Measurements from ENCODE around the gene PURB. TPM values are rescaled to one million over a fixed set of nuclear protein-coding genes. Genes with fewer than 3 reads are reported as not detected.
"Not testable (repeated sequence)": the region's sequence is repeated elsewhere in the genome, so short reads cannot be mapped to it uniquely, and the experiment has no call there.

The PURB gene
- total RNA-seq, 2 experiments from 2014 or later: 12.9 to 13.1 TPM

GRCh38 chr7:44847920-44848634, 37.3 kb downstream of the PURB start, which contains the start of gene H2AZ2:
Gene H2AZ2 (minus strand): TSS chr7:44848087. CDS start chr7:44847971, 116 bp downstream.
- peaks cover 25% of the 10 kb centered on the region for H3K36me3 Mint-ChIP-seq (ENCODE audit: low read depth)
- intact Hi-C loops (cut with micrococcal nuclease): loop anchor here (1.0 to 5.0 kb wide), 19 partner anchors 37 to 921 kb away; partner anchors contain the start of genes MYO1G, NUDCD3, OGDH and PPIA
- H3K4me3 Mint-ChIP-seq: peak within 1 kb of the TSS; percentile 92
- peaks cover 41% of the 10 kb centered on the region for H3K4me1 Mint-ChIP-seq (ENCODE audit: low read depth)
- no peaks in the 10 kb centered on the region for H3K27me3 Mint-ChIP-seq (ENCODE audit: low read depth)
- CTCF ChIA-PET: interaction anchor here (0.6 to 2.5 kb wide), 8 partner anchors 9 to 287 kb away, joined by 3 to 12 read pairs (median 4); no protein-coding TSS in a partner anchor
- peak; percentile 100 for DNase-seq
- no peaks in the 10 kb centered on the region for H3K9me3 Mint-ChIP-seq
- peak within 1 kb of the TSS; percentile 100 for H3K27ac Mint-ChIP-seq

GRCh38 chr7:44847509-44847919, 37.8 kb downstream of the PURB start:
- H3K4me3 Mint-ChIP-seq: peak overlapping the region; percentile 92
- peaks cover 29% of the 10 kb centered on the region for H3K36me3 Mint-ChIP-seq (ENCODE audit: low read depth)
- H3K27me3 Mint-ChIP-seq (ENCODE audit: low read depth): no peaks in the 10 kb centered on the region
- peak; percentile 92 for DNase-seq
- CTCF ChIA-PET: interaction anchor here (0.7 to 2.9 kb wide), 6 partner anchors 9 to 75 kb away, joined by 3 to 13 read pairs (median 8); no protein-coding TSS in a partner anchor
- peak overlapping the region; percentile 95 for H3K27ac Mint-ChIP-seq
- intact Hi-C loops (cut with micrococcal nuclease): loop anchor here (1.0 to 5.0 kb wide), 6 partner anchors 209 to 920 kb away; partner anchors contain the start of gene UBE2D4
- peaks cover 41% of the 10 kb centered on the region for H3K4me1 Mint-ChIP-seq (ENCODE audit: low read depth)
- no peaks in the 10 kb centered on the region for H3K9me3 Mint-ChIP-seq

GRCh38 chr7:44846816-44847508, 38.4 kb downstream of the PURB start:
- no peaks in the 10 kb centered on the region for H3K27me3 Mint-ChIP-seq (ENCODE audit: low read depth)
- H3K36me3 Mint-ChIP-seq (ENCODE audit: low read depth): peaks cover 35% of the 10 kb centered on the region
- no peaks in the 10 kb centered on the region for H3K9me3 Mint-ChIP-seq
- peaks cover 44% of the 10 kb centered on the region for H3K4me1 Mint-ChIP-seq (ENCODE audit: low read depth)
- peak overlapping the region; percentile 95 for H3K27ac Mint-ChIP-seq
- DNase-seq: no peak
- peak overlapping the region; percentile 92 for H3K4me3 Mint-ChIP-seq
- intact Hi-C loops (cut with micrococcal nuclease): loop anchor here (1.0 to 5.0 kb wide), 6 partner anchors 209 to 920 kb away; partner anchors contain the start of gene UBE2D4
- CTCF ChIA-PET: interaction anchor here (0.6 to 3.7 kb wide), 16 partner anchors 10 to 390 kb away, joined by 3 to 18 read pairs (median 4); partner anchors contain the start of gene TMED4

- not testable (repeated sequence) for H3K27me3 Mint-ChIP-seq (ENCODE audit: low read depth)
These were observed 38.9 kb downstream of the PURB start for GRCh38 chr7:44846390-44846789.

GRCh38 chr7:44845451-44845850, 39.9 kb downstream of the PURB start:
- Mint-ChIP-seq H3K27ac (no peak overlapping the region), H3K36me3 (ENCODE audit: low read depth) (peaks cover 45% of the 10 kb centered on the region), H3K27me3 (ENCODE audit: low read depth) (no peaks in the 10 kb centered on the region), H3K9me3 (no peaks in the 10 kb centered on the region), H3K4me1 (ENCODE audit: low read depth) (peaks cover 51% of the 10 kb centered on the region), H3K4me3 (peak overlapping the region; percentile 36)
- CTCF ChIA-PET: interaction anchor here (0.6 to 3.7 kb wide), 10 partner anchors 9 to 358 kb away, joined by 3 to 18 read pairs (median 4); partner anchors contain the start of gene TMED4
- intact Hi-C loops (cut with micrococcal nuclease): loop anchor here (5.0 kb wide), 3 partner anchors 603 to 918 kb away; partner anchors contain the start of gene UBE2D4
- DNase-seq: no peak

More at GRCh38 chr7:44846390-44846789, 38.9 kb downstream of the PURB start:
- intact Hi-C loops (cut with micrococcal nuclease): loop anchor here (2.0 to 5.0 kb wide), 4 partner anchors 386 to 919 kb away; partner anchors contain the start of gene UBE2D4
- H3K9me3 Mint-ChIP-seq: not testable (repeated sequence)
- Mint-ChIP-seq H3K4me1 (ENCODE audit: low read depth) (peaks cover 48% of the 10 kb centered on the region), H3K36me3 (ENCODE audit: low read depth) (peaks cover 38% of the 10 kb centered on the region), H3K4me3 (peak overlapping the region; percentile 92), H3K27ac (peak overlapping the region; percentile 95)
- peak; percentile 26 for DNase-seq
- CTCF ChIA-PET: interaction anchor here (0.6 to 3.7 kb wide), 14 partner anchors 10 to 390 kb away, joined by 3 to 18 read pairs (median 4); partner anchors contain the start of gene TMED4

- H3K36me3 Mint-ChIP-seq (ENCODE audit: low read depth): peaks cover 42% of the 10 kb centered on the region
- H3K4me1 Mint-ChIP-seq (ENCODE audit: low read depth): peaks cover 39% of the 10 kb centered on the region
- CTCF ChIA-PET: interaction anchor here (0.6 to 3.7 kb wide), 7 partner anchors 8 to 346 kb away, joined by 3 to 18 read pairs (median 4); no protein-coding TSS in a partner anchor
- H3K27ac Mint-ChIP-seq; DNase-seq; H3K9me3 Mint-ChIP-seq; H3K27me3 Mint-ChIP-seq (ENCODE audit: low read depth); intact Hi-C loops (cut with micrococcal nuclease); H3K4me3 Mint-ChIP-seq: not testable (repeated sequence)
These were observed 41.9 kb downstream of the PURB start for GRCh38 chr7:44843440-44843839.

GRCh38 chr7:44842675-44843074, 42.7 kb downstream of the PURB start:
- H3K4me1 Mint-ChIP-seq (ENCODE audit: low read depth): peaks cover 39% of the 10 kb centered on the region
- H3K27me3 Mint-ChIP-seq (ENCODE audit: low read depth); H3K27ac Mint-ChIP-seq; intact Hi-C loops (cut with micrococcal nuclease); CTCF ChIA-PET; H3K9me3 Mint-ChIP-seq; DNase-seq; H3K4me3 Mint-ChIP-seq: not testable (repeated sequence)
- H3K36me3 Mint-ChIP-seq (ENCODE audit: low read depth): peaks cover 41% of the 10 kb centered on the region

GRCh38 chr7:44838751-44839150, 46.6 kb downstream of the PURB start:
- H3K4me3 Mint-ChIP-seq: no peak overlapping the region
- no peak overlapping the region for H3K27ac Mint-ChIP-seq
- peaks cover 51% of the 10 kb centered on the region for H3K36me3 Mint-ChIP-seq (ENCODE audit: low read depth)
- peaks cover 20% of the 10 kb centered on the region for H3K4me1 Mint-ChIP-seq (ENCODE audit: low read depth)
- H3K9me3 Mint-ChIP-seq: no peaks in the 10 kb centered on the region
- CTCF ChIA-PET: interaction anchor here (1.5 kb wide), 1 partner anchor 298 kb away, joined by 3 read pairs; no protein-coding TSS in a partner anchor
- no peaks in the 10 kb centered on the region for H3K27me3 Mint-ChIP-seq (ENCODE audit: low read depth)
- intact Hi-C loops (cut with micrococcal nuclease): no loop called here
- DNase-seq: no peak

GRCh38 chr7:44827567-44827966, 57.8 kb downstream of the PURB start:
- no peaks in the 10 kb centered on the region for H3K9me3 Mint-ChIP-seq
- peaks cover 27% of the 10 kb centered on the region for H3K36me3 Mint-ChIP-seq (ENCODE audit: low read depth)
- H3K27ac Mint-ChIP-seq: no peak overlapping the region
- intact Hi-C loops (cut with micrococcal nuclease): no loop called here
- H3K4me1 Mint-ChIP-seq (ENCODE audit: low read depth): peaks cover 12% of the 10 kb centered on the region
- H3K27me3 Mint-ChIP-seq (ENCODE audit: low read depth): no peaks in the 10 kb centered on the region
- no peak overlapping the region for H3K4me3 Mint-ChIP-seq
- CTCF ChIA-PET: interaction anchor here (0.7 kb wide), 1 partner anchor 126 kb away, joined by 3 read pairs; no protein-coding TSS in a partner anchor
- DNase-seq: no peak

Other genes with a start within 250 kb of the PURB start
- 10 to 100 TPM; 83.1 to 86.5 TPM for gene ZMIZ2, start 136.7 kb downstream of the PURB start, total RNA-seq
- 1,000 to 10,000 TPM; 3,406 to 3,423 TPM for gene PPIA, start 88.8 kb downstream of the PURB start, total RNA-seq
- 100 to 1,000 TPM; 344 to 361 TPM for gene H2AZ2, start 37.4 kb downstream of the PURB start, total RNA-seq
- gene MYO1G, start 93.5 kb upstream of the PURB start, total RNA-seq: 100 to 1,000 TPM; 391 to 406 TPM
- 10 to 100 TPM; 87.9 to 88.3 TPM for gene CCM2, start 114.7 kb upstream of the PURB start, total RNA-seq
- gene NACAD, start 203.4 kb upstream of the PURB start, total RNA-seq: under 1 TPM; 0.05 TPM
- gene TBRG4, start 226.2 kb upstream of the PURB start, total RNA-seq: 100 to 1,000 TPM; 127 to 136 TPM